ENCODE data around the gene FAM227A. TPM values are rescaled to one million over a fixed set of nuclear protein-coding genes. Genes with fewer than 3 reads are reported as not detected.

Gene FAM227A
- total and polyA plus RNA-seq, 12 donors: 0.43 to 7.3 (median 0.90) TPM

- intact Hi-C loops (cut with DNase I): no loop called here
- DNase-seq: peak; percentile 92 to 98 (median 96)
- 1 to 27% (median 1%) methylated on average over 2 to 94 of the region's 94 CpGs for WGBS, 4 donors
- Histone ChIP-seq H3K4me3 (peak within 1 kb of the TSS; percentile 43 to 86 (median 80)), H3K36me3 (replicated peaks in 1 of 2) (no peaks in the 10 kb centered on the region), H3K4me1 (replicated peaks in 1 of 2) (peaks cover 24 to 51% of the 10 kb centered on the region in 2 donors), H3K27ac (peak within 1 kb of the TSS; percentile 63 to 100 (median 98)), H3K9me3 (replicated peaks in 1 of 3) (no peaks in the 10 kb centered on the region), H3K27me3 (no peaks in the 10 kb centered on the region)
- TF ChIP-seq CTCF (IDR thresholded peaks at IDR 0.05): peak in 4 of 6 experiments; percentile 1 to 9 (median 8)
- peak; percentile 93 to 94 for TF ChIP-seq POLR2A (IDR thresholded peaks at IDR 0.05)
Measured at GRCh38 chr22:38700789-38701628, 44.8 kb upstream of the FAM227A start, which contains the start of gene JOSD1. JOSD1 (minus strand) TSS chr22:38700943; CDS start chr22:38699987, 956 bp downstream.

DNA sequence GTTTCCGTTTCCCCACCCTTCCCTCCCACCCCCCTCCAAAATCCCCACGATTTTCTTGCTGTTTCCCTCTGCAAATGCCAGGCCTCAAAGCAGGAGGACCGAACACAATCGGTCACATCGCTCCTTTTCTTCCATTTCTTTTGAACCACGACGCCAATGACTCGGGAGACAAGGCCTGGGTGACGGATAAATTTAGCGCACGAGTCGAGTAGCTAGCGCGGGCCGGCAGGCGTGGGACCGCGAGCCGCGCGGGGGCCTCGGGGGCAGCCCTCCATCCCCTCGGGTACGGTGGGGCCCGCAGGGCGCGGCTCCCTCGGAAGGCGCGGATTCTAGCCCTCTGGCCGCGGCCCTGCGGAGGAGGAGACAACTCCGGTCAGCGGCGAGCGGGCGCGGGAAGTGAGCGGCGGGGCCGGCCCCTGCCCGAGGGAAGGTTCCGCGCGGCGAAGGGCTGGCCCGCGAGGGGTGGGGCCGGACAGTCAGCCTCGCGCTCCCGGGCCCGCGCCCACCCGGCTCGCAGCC is 44.1 kb upstream of the FAM227A start:
- H3K4me1 ChIP-seq (replicated peaks in 1 of 2): peaks cover 24 to 54% of the 10 kb centered on the region in 2 donors

DNA sequence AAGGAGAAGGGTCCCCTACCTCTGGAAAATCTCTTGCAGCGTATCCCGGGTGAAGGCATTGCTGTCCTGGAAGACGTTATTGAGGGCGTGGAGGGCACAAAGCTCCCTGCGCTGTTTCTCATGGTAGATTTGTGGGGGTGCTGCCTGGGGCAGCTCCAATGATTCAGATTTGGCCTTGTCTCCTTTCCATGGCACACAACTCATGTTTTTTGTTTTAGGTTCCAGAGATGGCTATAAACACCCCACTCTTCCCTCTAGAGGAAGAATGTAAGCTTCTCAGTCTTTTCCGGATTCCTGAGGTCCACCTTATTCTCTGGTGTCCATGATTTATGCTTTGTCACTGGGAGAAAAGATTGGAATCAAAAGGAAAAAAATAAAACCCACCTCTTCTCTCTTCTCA is 43.6 kb upstream of the FAM227A start:
- Histone ChIP-seq H3K27ac (peak overlapping the region; percentile 45 to 100 (median 98)), H3K9me3 (replicated peaks in 1 of 3) (no peaks in the 10 kb centered on the region), H3K36me3 (replicated peaks in 1 of 2) (no peaks in the 10 kb centered on the region), H3K27me3 (no peaks in the 10 kb centered on the region), H3K4me1 (replicated peaks in 1 of 2) (peaks cover 20 to 51% of the 10 kb centered on the region in 2 donors), H3K4me3 (peak overlapping the region in 2 of 4 donors; percentile 81 to 86)
- DNase-seq: peak in 3 of 7 donors; percentile 51 to 56 (median 52)
- 12 to 20% (median 15%) methylated on average over 6 of the region's 6 CpGs for WGBS, 4 donors
- TF ChIP-seq POLR2A (IDR thresholded peaks at IDR 0.05) (peak in 1 of 2 donors; percentile 15), CTCF (IDR thresholded peaks at IDR 0.05) (peak in 1 of 6 experiments; percentile 9)
- intact Hi-C loops (cut with DNase I): no loop called here

More for the DNA sequence above, 44.1 kb upstream of the FAM227A start:
- Histone ChIP-seq H3K27me3 (no peaks in the 10 kb centered on the region), H3K9me3 (replicated peaks in 1 of 3) (no peaks in the 10 kb centered on the region), H3K27ac (peak overlapping the region; percentile 45 to 100 (median 98)), H3K36me3 (replicated peaks in 1 of 2) (no peaks in the 10 kb centered on the region), H3K4me3 (peak overlapping the region; percentile 43 to 86 (median 80))
- peak in 6 of 7 donors; percentile 61 to 78 (median 74) for DNase-seq
- 0 to 1% (median 0%) methylated on average over 8 to 57 of the region's 57 CpGs for WGBS, 4 donors
- intact Hi-C loops (cut with DNase I): no loop called here
- TF ChIP-seq CTCF (IDR thresholded peaks at IDR 0.05) (peak in 1 of 6 experiments; percentile 1), POLR2A (IDR thresholded peaks at IDR 0.05) (no peak)

DNA sequence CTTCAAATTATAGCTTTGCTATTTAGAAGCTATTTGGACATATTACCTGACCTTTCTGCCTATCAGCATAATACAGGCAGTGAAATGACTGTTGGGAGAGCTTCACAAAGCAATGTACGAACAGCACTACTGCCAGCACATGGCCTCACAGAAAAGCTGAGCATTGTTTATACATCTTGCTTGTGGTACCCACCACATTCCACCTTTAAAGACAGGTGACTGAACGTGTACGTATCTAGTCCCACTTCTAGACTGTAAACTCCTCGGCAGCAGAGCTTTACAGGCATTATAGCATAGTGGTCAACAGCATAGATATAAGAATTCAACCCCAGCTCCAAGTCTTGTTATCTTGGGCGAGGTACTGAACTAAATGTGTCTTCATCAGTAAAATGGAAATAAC is 43.0 kb upstream of the FAM227A start:
- WGBS, 4 donors: 56 to 67% (median 59%) methylated on average over 5 of the region's 5 CpGs

More for the DNA sequence above, 43.0 kb upstream of the FAM227A start:
- intact Hi-C loops (cut with DNase I): no loop called here
- Histone ChIP-seq H3K4me1 (replicated peaks in 1 of 2) (peaks cover 18 to 48% of the 10 kb centered on the region in 2 donors), H3K4me3 (peak overlapping the region in 1 of 4 donors; percentile 86), H3K27ac (peak overlapping the region; percentile 1 to 100 (median 98)), H3K36me3 (replicated peaks in 1 of 2) (no peaks in the 10 kb centered on the region), H3K9me3 (replicated peaks in 1 of 3) (no peaks in the 10 kb centered on the region), H3K27me3 (no peaks in the 10 kb centered on the region)
- no peak for TF ChIP-seq POLR2A (IDR thresholded peaks at IDR 0.05)
- TF ChIP-seq CTCF (IDR thresholded peaks at IDR 0.05): no peak
- no peak for DNase-seq
